G401 (cell line): ENCODE data around the gene SOS1. TPM values are rescaled to one million over a fixed set of nuclear protein-coding genes. Genes with fewer than 3 reads are reported as not detected.
"Not testable (repeated sequence)": the region's sequence is repeated elsewhere in the genome, so short reads cannot be mapped to it uniquely, and the experiment has no call there.

Experiments
- DNase-seq: peaks from one replicate; pipeline ENCODE4 v3.0.0-alpha.2; 2015; ENCODE audit warnings: low spot score
- in situ Hi-C: cut with HindIII; loops from 2 replicates; pipeline ENCODE4 v1.10.0; 2016; ENCODE audit warnings: low sequenced_read_pairs, mixed read lengths
- total RNA-seq: library from RNA; depleted of rRNA; stranded (reverse); fragments of >200 nt; shearing (Covaris generic); gene quantifications from 2 replicates; pipeline ENCODE4 v1.2.3, GENCODE V29; 2014; rRNA removed

Gene SOS1
- total RNA-seq: 5.0 and 22.0 TPM in 2 replicates

- peak; percentile 93 for DNase-seq
- in situ Hi-C loops: no loop called here
Observed at GRCh38 chr2:39120771-39121522, at the start of gene SOS1. Gene SOS1 (minus strand): TSS chr2:39121051. CDS start chr2:39120422, 629 bp downstream.

DNA sequence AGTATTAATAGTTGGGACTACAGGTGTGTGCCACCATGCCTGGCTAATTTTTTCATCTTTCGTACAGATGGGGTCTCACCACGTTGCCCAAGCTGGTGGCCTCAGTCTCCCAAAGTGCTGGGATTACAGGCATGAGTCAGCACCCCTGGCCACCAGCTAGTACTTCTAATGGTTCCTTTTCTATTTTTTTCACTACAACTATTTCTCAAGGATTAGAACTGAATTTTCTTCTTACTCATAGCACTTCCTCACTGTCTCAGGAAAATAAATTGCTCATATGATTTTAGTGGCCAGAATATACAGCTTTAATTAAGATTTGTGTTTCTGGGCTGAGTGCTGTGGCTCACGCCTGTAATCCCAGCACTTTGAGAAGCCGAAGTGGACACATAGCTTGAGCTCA is 43.2 kb upstream of the SOS1 start:
- DNase-seq: no peak
- in situ Hi-C loops: no loop called here

GRCh38 chr2:39160982-39161381 is 40.1 kb upstream of the SOS1 start:
- no peak for DNase-seq
- in situ Hi-C loops: no loop called here

- in situ Hi-C loops: no loop called here
- DNase-seq: no peak
Observed at GRCh38 chr2:39159283-39159682, 38.4 kb upstream of the SOS1 start.

DNA sequence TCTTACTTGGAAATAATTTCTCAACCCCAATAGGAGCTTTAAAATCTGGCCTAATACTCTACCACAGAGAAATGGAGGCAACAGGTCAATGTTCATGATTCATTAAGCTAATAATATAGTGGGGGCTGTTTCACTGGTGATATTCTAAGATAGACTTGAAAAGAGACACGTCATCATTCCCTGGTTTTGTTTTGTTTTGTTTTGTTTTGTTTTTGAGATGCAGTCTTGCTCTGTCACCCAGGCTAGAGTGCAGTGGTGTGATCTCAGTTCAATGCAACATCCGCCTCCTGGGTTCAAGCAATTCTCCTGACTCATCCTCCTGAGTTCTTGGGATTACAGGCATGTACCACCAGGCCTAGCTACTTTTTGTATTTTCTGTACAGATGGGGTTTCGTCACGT is 37.5 kb upstream of the SOS1 start:
- in situ Hi-C loops: no loop called here
- DNase-seq: no peak

DNA sequence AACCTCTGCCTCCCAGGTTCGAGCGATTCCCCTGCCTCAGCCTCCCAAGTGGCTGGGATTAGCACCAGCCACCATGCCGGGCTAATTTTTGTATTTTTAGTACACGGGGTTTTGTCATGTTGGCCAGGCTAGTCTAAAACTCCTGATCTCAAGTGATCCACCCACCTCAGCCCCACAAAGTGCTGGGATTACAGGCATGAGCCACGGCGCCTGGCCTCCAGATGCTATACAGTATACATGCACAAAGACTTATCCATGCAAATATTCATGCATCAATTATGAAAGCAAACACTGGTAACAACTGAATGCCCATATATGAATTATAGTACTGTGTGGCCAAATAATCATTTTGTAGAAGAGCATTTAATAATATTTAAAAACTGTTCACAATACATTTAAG is 36.0 kb upstream of the SOS1 start:
- DNase-seq: no peak
- in situ Hi-C loops: no loop called here

DNA sequence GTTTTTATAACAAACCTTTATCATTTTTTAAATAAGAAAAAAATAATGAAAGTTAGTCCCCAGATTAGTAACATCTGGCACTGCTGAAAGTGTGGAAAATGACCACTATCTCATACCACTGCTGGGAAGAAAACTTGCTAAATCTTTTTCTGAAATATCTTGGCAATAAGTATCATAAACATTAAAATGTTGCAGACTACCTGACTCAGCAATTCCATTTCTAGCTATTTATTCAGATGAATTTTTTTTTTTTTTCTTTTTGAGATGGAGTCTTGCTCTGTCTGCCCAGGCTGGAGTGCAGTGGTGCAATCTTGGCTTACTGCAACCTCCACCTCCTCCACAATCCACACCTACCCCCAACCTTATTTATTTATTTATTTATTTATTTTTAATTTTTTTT is 35.3 kb upstream of the SOS1 start:
- no peak for DNase-seq
- in situ Hi-C loops: no loop called here

GRCh38 chr2:39155573-39155972 is 34.7 kb upstream of the SOS1 start:
- in situ Hi-C loops: not testable (repeated sequence)

GRCh38 chr2:39154944-39155343 is 34.1 kb upstream of the SOS1 start:
- in situ Hi-C loops: no loop called here
- DNase-seq: no peak

More at GRCh38 chr2:39155573-39155972, 34.7 kb upstream of the SOS1 start:
- DNase-seq: not testable (repeated sequence)

DNA sequence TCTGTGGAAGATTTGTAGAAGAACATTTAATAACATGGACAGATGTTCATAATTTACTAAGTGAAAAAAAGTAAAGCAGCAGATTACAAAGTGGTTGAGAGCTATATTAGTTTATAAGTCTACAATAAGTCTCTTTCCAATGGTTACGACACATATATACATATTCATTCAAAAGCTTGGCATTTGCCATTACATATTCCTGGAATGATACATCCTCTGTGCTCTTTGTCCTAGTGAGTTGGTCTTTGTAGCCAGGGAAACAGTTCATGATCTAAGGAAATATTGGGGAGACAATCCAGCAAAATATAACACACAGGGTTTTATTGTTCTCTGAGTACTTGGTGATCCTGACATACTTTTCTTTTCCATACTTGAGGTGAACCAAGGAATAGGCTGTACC is 32.5 kb upstream of the SOS1 start:
- in situ Hi-C loops: no loop called here
- no peak for DNase-seq

- in situ Hi-C loops: no loop called here
- no peak for DNase-seq
Observed at GRCh38 chr2:39152504-39152903, 31.7 kb upstream of the SOS1 start.

DNA sequence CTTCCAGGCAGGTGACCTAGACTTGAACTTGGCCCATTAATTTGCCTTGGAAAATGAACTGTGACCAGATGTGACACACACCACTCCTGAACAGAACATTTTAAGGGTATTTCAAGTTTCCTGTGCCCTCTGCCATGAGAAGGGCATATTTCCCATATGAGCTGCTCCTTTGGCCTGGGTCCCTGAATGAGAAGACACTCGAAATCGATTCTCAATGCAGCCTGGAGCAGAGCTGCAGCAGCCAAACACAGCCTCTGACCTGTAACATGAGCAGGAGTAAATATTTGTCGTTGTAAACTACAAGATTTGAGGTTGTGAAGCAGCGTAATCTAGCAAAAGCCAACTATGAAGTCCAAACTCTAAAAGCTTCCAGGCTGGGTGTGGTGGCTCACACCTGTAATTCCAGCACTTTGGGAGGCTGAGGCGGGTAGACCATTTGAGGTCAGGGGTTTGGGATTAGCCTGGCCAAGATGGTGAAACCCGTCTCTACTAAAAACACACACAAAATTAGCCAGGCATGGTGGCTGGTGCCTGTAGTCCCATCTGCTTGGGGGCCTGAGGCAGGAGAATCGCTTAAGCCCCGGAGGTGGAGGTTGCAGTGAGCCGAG is 30.1 kb upstream of the SOS1 start:
- no peak for DNase-seq
- in situ Hi-C loops: no loop called here

DNA sequence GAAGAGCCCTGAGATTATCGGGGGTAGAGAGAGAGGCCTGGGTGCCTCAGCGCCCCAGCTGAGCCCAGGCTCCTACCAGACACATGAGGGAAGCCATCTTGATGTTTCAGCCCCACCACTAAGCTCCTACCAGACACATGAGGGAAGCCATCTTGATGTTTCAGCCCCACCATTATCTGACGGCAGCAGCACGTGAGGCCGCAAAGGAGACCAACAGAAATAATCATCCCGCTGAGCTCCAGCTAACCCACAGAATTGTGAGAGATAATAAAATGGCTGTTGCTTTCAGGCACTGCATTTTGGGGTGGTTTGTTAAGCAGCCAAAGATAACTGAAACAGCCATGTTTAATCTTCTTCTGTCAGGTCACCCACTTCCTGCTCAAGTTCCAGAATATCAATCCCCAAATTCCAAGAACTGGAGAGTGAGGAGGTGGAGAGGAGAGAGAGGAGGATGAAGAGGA is 29.3 kb upstream of the SOS1 start:
- in situ Hi-C loops: no loop called here
- DNase-seq: no peak

- in situ Hi-C loops: no loop called here
- no peak for DNase-seq
Observed at GRCh38 chr2:39146630-39147029, 25.8 kb upstream of the SOS1 start.

DNA sequence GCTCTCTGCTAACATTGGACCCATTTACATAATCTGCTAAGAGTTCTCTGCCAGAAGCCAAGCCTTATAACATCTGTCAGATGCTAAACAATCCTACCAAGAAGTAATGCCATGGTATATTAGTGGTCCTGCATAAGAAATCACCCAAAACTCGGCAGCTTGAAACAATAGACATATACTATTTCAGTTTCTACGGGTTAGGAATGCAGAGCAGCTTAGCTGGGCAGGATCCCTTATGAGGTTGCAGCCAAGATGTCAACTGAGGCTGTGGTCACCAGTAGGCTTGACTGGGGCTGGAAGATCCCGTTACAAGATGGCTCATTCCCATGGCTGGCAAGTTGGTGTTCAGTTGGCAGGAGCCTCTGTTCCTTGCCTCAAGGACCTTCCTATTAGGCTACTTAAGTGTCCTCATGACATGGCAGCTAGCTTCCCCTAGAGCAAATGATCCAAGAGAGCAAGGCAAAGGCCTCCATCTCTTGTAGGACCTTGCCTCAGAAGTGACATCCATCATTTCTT is 25.1 kb upstream of the SOS1 start:
- no peak for DNase-seq
- in situ Hi-C loops: no loop called here

- in situ Hi-C loops: no loop called here
- DNase-seq: no peak
Observed at GRCh38 chr2:39144416-39144815, 23.6 kb upstream of the SOS1 start.

DNA sequence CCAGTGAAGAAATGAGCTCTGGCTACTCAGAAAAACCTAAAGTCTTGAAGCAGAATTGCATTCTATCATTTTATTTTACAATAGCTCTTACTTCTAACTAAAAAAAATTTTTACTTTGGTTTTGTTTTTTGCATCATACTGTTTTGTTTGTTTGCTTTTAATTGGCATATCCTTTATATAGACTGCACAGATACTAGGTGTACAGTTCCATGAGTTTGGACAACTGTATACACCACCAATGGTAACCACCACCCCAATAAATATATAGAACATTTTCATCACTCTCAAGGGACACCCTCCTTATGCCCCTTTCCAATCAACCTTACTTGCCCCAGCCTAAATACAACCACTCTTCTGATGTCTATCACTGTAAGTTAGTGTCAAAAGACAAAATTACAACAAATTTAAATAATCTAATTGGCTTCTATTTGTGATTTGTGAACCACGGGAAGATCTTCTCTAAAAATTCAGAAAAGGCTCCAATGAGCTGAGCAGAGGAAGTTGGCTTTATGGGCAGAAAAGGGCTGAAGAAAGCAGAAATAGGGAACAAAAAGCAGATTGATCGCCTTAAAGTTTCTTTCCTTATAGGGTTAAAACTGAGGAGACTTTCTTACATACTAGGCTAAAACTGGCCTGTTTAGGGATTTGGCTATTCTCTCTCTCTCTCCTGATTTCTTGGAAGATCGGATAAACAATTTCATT is 22.2 kb upstream of the SOS1 start:
- in situ Hi-C loops: no loop called here

GRCh38 chr2:39141334-39142271 is 20.8 kb upstream of the SOS1 start:
- DNase-seq: peak; percentile 82
- in situ Hi-C loops: no loop called here

More for the DNA sequence above, 22.2 kb upstream of the SOS1 start:
- no peak for DNase-seq

DNA sequence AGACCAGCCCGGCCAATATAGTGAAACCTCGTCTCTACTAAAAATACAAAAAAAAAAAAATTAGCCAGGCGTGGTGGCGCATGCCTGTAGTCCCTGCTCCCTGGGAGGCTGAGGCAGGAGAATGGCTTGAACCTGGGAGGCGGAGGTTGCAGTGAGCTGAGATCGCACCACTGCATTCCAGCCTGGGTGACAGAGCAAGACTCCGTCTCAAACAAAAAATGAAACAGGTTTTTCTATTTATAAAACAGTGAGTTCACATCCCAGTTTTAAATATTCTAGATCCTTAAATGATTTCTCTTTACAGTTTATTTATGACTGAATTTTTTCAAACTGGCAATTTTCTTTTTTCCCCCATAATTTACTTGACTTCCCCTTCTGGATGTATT is 20.1 kb upstream of the SOS1 start:
- in situ Hi-C loops: not testable (repeated sequence)

More for the DNA sequence above, 20.1 kb upstream of the SOS1 start:
- not testable (repeated sequence) for DNase-seq
